Transverse colon (tissue), 4 donors: ENCODE results near the gene FAM229A.

Experiments used
- EP300 ChIP-seq: sonication (generic); formaldehyde crosslinking; IDR thresholded peaks from one replicate; pipeline ENCODE4 v1.6.1; 2017; ENCODE audit warnings: antibody characterized with exemption, low read depth
- POLR2A ChIP-seq: fragments of 450-650 bp; IDR thresholded peaks from one replicate; pipeline ENCODE4 v1.6.1; 2016; ENCODE audit warnings: antibody characterized with exemption, mild to moderate bottlenecking, moderate library complexity
- POLR2AphosphoS5 ChIP-seq, 3 donors: sonication (generic); formaldehyde crosslinking; IDR thresholded peaks; one replicate each; pipeline ENCODE4 v1.6.1; 2016; ENCODE audit warnings: antibody characterized with exemption in 3 of 3
- TF ChIP-seq, protein P1 (sequence below), 5 experiments: fragments of 200-600 bp in 3 of 5; fragments of 450-650 bp in 2 of 5; sonication (generic) in 3 of 5; IDR thresholded peaks; 1 replicate in 2 of 5; 2 replicates in 3 of 5; pipeline ENCODE4 v1.5.1; 2016 to 2017; ENCODE audit warnings: antibody characterized with exemption in 5 of 5, inconsistent platforms in 3 of 5, mild to moderate bottlenecking in 2 of 5, moderate library complexity in 1 of 5

DNA sequence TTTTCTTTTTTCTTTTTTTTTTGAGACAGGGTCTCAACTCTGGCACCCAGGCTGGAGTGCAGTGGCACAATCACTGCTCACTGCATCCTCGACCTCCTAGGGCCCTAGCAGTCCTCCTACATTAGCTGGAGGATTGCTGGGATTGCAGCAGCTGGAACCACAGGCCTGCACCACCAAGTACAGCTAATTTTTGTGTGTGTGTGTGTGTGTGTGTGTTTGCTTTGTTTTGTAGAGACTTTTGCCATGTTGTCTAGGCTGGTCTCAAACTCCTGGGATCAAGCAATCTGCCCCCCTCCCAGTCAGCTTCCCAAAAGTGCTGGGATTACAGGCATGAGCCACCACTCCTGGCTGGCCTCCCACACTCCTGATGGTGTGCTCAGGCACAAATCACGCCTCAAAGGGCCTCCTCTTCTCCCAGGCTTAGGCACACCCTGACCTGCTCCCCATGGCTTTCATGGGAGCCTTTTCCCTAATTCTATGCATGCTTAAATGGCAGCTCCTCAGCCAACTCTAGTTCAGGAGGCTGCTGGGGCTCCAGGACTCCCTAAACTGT lies 9.4 kb downstream of the FAM229A start:
- TF ChIP-seq, protein P1, sequence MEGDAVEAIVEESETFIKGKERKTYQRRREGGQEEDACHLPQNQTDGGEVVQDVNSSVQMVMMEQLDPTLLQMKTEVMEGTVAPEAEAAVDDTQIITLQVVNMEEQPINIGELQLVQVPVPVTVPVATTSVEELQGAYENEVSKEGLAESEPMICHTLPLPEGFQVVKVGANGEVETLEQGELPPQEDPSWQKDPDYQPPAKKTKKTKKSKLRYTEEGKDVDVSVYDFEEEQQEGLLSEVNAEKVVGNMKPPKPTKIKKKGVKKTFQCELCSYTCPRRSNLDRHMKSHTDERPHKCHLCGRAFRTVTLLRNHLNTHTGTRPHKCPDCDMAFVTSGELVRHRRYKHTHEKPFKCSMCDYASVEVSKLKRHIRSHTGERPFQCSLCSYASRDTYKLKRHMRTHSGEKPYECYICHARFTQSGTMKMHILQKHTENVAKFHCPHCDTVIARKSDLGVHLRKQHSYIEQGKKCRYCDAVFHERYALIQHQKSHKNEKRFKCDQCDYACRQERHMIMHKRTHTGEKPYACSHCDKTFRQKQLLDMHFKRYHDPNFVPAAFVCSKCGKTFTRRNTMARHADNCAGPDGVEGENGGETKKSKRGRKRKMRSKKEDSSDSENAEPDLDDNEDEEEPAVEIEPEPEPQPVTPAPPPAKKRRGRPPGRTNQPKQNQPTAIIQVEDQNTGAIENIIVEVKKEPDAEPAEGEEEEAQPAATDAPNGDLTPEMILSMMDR (IDR thresholded peaks at IDR 0.05): no peak
- TF ChIP-seq POLR2A (no peak), EP300 (no peak), POLR2AphosphoS5 (IDR thresholded peaks at IDR 0.05) (no peak)
